ENCODE data around the gene VGLL2.

- no peak for TF ChIP-seq CTCF (IDR thresholded peaks at IDR 0.05)
- TF ChIP-seq POLR2A (IDR thresholded peaks at IDR 0.05): no peak
Observed at GRCh38 chr6:117269638-117270054, 4.3 kb downstream of the VGLL2 start.

All from esophagus squamous epithelium (tissue), 4 donors.